ENCODE data around the gene C1QTNF6.

The C1QTNF6 gene

DNA sequence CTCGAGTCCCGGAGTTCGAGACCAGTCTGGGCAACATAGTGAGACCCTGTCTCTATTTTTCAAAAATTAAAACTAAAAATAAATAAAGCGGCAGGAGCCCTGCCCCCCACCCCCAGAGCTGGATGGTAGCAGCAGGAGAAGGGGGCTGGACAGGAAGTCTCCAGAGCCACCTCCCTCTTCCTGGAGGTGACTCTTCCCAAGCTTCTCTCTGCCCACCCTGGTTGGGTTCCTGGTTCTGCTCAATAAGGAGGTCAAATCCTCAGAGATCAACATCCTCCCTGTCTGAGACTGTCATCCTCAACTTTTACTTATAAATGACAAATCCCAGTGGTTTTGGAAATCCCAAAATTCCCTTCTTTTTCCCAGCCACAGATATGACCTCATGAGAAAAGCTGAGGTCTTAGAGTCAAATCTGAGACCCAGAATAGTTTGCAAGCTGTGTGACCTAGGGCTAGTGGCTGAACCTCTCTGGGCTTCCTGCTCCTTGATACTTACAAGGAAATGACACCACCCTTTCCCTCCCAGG is 987 bp downstream of the C1QTNF6 start:
- no peak for DNase-seq

DNA sequence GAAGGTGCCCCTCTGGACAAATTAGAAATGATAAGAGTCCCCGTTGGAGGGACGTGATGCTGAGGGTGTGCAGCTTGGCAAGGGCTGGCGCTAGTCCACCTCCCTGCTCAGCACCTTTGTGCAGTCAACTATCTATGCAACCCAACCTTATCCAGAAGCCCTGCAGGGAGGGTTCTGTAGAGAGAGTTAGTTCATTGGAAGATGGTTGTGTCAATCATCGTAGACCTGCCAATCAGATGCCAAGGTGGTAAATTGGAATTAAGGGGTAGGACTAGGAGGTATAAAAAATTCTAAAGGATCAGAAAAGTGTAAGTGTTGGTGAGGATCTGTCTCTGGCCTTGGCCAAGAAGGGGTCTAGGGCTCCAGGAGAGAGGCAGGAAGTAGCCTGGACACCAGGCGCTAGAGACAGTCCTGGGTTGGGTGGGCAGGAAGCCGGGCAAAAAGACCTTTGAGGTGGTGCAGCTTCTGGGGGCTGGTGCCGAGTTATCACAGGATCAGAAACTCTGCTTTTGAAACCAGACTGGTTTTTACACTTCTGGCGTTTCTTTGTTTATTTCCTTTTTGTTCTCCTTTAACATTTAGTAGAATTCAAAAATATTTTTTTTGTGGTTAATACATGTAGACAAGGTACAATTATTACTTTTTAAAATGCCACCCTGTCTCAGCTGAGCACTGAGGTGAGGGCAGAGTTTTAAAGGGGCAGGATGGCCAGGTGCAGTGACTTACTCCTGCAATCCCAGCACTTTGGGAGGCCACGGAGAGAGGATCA is 1.6 kb downstream of the C1QTNF6 start:
- no peak for DNase-seq

DNA sequence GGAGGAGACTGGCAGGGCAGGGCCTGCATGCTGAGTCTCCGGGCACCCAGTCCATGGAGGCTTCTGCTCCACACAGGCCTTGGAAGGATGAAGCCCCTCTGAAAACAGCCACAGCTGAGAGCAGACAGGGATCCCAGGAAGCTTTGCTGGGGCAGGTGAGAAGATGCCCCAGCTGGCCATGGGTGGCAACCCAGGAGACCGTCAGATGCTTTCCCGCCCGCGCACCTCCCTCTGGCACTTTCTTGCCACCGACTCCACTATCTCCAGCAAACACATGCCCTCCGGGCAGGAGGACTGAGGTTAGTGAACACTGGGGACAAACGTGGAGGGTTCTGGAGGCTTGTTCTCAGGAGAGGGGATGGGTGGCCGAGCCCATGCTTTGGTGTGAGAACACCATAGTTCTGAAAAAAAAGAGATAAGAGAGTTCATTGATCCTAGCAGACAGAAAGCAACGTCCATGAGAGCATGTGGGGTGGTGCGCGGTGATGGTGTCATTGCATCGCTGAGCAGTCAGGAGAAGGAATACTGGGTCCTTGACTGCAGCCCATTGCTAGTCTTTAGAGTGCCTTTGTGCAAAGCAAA is 2.3 kb downstream of the C1QTNF6 start:
- DNase-seq, result no peak

- no peak for DNase-seq
Observed at GRCh38 chr22:37184816-37185541, 3.1 kb downstream of the C1QTNF6 start.

DNA sequence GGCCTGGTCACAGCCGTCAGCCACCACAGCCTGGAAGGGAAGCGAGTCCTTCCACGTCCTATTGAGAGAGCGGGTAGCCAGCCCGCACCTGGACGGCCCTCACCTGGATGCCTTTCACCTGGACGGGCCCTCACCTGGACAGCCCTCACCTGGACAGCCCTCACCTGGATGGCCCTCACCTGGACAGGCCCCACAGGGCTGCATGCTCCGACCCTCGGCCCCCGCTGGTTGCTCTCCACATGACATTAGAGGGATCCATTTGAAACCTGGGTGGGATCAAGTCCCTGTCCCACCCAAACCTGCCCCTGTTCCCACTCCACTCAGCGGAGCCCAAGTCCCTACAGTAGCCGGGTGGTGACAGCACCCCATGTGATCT is 3.7 kb downstream of the C1QTNF6 start:
- no peak for DNase-seq

DNA sequence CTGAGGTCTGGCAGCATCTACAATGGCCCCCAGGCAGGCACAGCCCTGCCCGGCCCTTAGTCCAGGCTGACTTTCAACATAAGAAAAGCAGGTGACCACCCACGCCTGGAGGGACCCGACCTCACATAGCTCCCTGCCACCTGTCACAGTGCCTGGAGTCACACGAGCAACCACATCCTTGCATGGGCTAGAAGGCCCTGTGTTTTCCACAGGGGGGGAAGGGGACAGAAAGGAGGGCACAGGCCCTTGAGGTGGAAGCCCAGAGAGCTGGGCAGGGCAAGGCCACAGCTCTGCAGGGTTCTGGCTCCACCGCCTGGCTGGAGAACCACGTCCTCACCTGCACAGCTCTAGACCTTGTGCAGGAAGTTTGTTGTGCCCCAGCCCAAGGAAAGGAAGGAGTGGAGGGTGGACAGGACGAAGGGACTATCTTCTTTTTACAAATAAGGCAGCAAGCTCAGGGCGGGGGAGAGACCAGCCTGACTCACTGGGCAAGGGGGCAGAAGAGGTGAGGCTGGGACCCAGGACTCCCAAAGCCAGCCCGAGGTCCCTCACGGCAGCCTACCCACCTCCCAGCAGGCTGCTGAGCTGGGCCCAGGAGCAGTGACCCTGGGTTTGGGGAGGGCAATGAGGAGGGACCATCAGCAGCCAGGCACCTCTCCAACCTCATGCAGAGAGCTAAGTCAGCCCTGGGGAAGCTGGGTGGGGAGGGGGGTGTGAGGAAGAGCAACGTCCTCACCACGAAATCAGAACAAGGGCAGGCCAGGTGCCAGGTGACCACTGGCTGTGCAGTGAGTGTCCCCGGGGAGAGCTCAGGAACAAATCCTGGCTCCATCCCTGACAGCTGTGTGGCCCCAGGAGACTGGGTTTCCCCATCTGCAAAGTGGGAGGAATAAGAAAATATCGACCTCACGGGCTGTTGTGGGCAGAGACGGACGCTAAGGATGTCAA is 4.3 kb downstream of the C1QTNF6 start:
- no peak for DNase-seq

DNA sequence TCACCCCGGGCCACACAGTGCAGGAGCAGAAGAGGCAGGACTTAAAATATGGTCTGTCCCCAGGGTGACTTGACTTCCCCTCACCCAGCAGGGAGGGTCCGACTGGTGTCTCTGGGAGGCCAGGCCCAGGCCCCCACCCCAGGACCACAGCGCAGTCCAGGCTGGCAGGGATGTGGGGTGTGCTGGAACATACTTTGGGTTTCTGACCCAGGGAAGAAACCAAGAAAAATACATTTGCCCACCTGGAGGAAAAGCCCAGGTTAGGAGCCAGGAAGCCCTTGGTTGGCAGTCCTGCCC is 5.2 kb downstream of the C1QTNF6 start:
- DNase-seq, result no peak

DNA sequence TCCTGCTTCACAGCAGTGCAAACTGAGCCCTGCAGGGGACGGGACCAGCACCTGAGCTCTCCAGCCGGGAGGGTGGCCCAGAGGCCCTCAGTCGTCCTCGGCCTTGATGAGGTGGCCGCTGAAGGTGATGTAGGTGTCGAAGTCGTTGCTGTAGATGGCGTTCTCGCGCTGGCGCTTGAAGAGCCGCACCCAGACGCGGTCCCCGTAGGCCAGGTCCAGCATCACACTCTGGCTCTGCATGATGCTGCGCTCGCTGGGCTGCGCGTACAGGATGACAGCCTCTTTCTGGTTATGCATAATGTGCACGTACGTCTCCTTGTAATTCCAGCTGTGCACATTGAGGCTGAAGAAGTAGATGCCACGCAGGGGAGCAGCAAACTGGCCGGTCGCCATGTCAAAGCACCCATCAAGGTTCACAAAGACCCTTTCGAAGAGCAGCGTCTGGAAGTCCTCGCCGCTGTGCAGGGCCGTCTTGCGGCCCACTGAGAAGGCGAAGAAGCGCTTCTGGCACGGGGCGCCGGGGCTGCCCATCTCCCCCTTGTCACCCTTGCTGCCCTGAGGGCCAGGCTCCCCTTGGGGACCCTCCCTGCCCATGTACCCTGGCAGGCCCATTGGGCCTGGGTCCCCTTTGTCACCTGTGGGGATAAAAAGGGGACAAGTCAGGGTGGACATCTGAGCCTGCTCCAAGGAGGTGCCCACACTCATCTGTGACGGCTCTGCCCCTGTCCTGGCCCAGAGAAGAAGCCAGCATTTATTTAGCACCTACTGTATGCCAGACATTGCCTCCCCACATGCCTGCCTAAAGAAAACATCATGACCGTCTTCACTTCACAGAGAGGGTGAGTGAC is 5.7 kb downstream of the C1QTNF6 start:
- DNase-seq, result no peak

DNA sequence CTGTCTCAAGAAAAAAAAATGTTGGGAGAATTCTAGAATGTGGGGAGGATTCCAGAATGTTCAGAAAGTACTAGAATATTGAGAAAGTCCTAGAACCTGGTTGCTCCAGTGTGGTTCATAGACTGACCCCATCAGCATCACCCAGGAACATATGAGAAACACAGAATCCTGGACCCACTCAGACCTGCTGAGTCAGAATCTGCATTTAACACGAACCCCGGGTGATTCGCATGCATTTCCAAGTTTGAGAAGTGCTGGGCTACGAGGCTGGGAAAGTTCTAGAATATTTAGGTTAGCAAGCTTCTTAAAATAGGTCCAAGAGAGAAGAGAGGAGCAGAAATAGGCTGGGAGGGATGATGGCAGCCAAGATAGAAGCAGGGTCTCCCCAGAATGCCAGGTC is 6.4 kb downstream of the C1QTNF6 start:
- no peak for DNase-seq

- DNase-seq, result no peak
Observed at GRCh38 chr22:37180531-37181231, 7.4 kb downstream of the C1QTNF6 start.

GRCh38 chr22:37179622-37180420 is 8.2 kb downstream of the C1QTNF6 start:
- no peak for DNase-seq

GRCh38 chr22:37179126-37179470 is 8.9 kb downstream of the C1QTNF6 start:
- DNase-seq, result no peak

GRCh38 chr22:37178350-37179125 is 9.5 kb downstream of the C1QTNF6 start:
- no peak for DNase-seq

- no peak for DNase-seq
Observed at GRCh38 chr22:37177755-37178154, 10.3 kb downstream of the C1QTNF6 start.

DNA sequence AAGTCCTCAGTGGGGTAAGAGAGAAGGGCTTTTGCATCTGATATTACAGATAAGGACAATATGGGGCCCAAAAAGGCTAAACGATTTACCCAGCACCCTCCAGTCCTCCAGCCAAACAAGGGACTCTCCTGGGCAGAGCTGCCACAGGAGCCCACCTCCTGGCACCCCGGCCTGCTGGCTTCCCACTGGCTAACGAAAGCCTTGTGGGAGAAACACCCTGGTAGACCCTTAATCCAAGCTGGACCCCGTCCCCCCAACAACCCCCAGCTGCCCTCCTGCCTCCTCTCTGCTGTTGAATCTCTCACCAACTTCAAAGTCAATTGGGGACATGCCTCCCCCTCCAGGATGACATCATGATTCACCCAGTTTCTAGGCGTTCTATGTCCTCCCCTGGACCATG is 10.8 kb downstream of the C1QTNF6 start:
- no peak for DNase-seq

DNA sequence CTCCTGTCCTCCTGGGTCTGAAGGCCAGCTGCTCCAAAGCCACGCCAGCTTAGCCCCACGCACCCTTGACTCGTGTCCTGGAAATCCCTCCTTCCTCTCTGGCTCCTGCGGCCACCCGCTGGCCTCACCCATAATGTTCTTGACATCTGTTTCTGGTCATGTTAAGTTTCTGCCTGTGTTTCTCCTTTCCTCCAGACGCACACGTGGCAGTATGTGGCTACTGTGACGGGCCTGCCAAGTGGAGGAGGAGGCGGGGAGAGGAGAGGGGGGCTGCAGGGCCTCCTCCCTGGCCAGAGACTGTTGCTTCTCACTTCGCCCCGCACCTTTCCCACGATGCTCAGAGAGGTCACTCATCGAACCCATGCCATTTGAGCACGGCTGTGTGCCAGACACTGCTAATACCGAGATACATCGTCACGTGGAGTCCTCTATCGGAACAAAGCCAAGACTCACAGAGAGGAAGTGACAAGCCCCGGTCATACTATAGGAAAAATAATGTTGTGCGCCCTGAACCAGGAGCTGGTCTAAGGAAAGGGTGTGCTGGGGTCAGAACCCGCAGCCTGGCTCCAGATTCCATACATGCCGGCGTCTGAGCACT is 11.5 kb downstream of the C1QTNF6 start:
- DNase-seq, result no peak

DNA sequence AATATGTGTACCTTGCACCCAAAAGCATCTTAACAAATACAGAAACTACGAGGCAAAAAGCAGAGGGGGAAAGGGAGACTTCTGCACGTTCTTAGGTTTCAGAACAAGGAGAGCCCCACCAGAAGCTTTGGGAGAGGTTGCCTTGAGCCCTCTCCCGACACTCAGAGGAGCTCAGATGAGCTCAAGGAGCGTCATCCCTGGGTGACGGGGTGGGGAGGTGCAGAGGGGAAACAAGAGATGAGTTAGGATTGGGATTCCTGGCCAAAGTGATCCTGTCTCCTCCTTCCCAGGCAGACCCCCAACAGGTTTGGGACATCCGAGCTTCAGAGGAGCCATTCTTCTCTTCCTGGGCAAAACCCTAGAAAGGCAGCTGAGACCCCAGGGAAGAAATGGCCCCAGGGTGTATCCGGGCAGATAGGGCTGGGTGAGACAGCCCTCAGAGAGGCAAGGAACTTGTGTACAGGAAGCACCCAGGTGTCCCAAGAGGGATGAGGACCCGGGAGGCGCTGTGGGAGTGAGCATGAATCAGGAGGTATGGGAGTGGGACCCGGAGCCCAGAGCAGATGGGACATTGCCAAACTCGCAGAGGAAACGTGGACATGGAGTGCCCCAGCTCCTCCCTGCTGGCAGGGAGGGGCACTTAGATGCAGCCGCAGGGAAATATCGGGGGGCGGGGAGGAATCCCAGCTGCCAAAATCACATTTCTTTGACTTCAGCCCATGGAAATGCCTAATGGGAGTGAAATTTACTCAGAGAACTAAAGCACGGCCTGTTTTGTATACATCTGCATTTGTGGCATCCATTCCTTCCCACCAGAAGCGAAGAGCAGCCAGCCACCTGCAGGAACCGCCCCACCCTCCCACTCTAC is 12.4 kb downstream of the C1QTNF6 start:
- no peak for DNase-seq

DNA sequence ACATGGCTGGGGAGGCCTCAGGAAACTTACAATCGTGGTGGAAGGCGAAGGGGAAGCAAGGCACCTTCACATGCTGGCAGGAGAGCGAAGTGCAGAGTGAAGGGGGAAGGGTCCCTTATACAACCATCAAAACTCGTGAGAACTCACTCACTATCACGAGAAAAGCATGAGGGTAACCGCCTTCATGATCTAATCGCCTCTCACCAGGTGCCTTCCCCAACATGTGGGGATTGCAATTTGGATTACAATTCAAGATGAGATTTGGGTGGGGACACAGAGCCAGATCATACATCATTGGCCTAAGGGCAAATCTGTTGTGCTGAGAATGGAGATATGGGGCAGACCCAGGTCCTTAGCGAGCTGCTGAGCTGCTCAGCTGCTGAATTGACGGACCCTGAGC is 13.1 kb downstream of the C1QTNF6 start:
- DNase-seq, result no peak

Data from T1000 (cell line).